NCI-H1092 treated with DMSO at 0.1 percent for 48 hours (cell line): ENCODE data around the gene CHRNA3.
"Not testable (repeated sequence)": the region's sequence is repeated elsewhere in the genome, so short reads cannot be mapped to it uniquely, and the experiment has no call there.

Source experiments
- DNase-seq: peaks from one replicate; lab custom pipeline; 2025; lab: John Stamatoyannopoulos, UW

Gene CHRNA3

DNA sequence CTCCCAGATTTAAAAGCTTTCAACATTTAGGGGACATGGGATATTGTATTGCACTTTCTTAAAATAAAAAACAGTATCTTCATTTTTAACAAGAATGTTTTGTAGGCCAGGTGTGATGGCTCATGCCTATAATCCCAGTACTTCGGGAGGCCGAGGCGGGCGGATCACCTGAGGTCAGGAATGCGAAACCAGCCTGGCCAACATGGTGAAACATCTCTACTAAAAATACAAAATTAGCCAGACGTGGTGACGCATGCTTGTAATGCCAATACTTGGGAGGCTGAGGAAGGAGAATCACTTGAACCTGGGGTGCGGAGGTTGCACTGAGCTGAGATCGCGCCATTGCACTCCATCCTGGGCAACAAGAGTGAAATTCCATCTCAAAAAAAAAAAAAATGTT is 60.6 kb downstream of the CHRNA3 start:
- not testable (repeated sequence) for DNase-seq

DNA sequence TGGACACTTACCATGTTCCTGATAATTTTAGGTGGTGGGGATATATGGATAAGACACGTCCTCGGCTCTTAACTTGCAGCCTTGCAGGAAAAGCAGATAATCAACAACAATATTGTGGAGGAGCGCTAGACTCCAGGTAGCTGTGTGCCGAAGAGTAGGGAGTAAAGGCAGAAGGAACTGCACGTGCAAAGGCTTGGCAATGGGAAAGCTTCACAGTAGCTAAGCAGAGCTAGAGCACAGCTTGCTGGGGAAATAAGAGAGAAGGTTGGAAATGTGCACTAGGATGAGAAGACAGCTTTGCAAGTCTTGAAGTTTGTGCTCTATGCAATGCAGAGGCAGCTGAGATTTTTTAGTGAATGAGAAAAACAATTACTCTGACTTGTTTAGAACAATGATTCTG is 68.2 kb downstream of the CHRNA3 start:
- no peak for DNase-seq

DNA sequence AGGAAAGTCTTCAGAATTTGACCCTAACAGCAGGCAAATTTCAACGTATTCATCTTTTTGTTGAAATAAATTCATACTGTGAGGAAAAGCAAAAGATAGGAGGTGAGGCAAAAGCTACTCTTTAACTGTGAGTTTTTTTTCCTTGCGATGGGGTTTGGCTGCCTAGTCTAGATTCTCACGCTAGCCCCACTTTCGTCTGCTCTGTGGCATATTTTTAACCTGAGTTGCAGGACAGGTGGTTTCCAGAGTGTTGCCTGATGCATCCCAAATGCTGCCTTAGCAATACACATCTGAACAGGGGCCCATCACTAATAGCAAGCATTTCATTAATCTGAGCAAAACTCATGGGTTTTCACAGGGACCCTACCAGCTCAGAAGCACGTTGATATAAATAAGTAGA is 68.9 kb downstream of the CHRNA3 start:
- DNase-seq: no peak

DNA sequence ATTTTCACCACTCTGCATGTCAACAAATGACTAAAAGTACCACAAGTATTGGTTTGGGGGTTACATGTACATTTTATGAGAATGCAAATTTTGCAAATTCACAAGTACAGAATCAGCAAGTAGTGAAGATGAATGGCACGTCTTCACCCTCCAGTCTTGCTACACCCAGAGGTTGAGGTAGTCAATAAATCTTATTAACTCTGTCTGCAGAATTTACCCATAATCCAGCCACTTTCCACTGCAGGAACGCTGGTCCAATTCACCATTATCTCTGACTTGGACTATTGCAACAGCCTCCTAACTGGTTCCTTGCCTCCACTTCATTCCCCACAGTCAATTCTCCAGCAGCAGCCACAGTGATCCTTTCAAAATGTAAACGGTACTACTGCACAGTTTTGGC is 70.0 kb downstream of the CHRNA3 start:
- DNase-seq: no peak

DNA sequence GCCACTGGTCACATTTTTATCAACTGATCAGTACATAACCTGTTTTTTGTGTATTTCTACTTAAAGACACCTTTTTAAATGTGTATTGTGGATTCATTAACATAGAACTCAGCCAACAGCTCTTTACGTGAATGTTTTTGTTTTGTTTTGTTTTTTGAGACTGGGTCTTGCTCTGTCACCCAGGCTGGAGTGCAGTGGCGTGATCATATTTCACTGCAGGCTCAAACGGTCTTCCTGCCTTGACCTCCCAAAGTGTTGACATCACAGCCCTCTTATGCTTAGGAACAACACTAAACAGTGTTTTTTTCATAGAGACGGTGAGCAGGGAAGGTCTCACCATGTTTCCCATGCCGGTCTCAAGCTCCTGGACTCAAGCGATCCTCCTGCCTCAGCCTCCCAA is 70.6 kb downstream of the CHRNA3 start:
- no peak for DNase-seq
